RWPE1 (cell line): ENCODE measurements around the gene SH2D1B.

Experiments
- CTCF ChIA-PET: fragments of 350-600 bp; sonication (Branson Sonifier 250); formaldehyde crosslinking; extraction: SDS; loops from one replicate; lab custom pipeline; 2021; lab: Yijun Ruan, JAX
- POLR2A ChIA-PET: fragments of 400-600 bp; formaldehyde crosslinking; extraction: SDS; loops from one replicate; lab custom pipeline; 2020; ENCODE audit warnings: antibody characterized with exemption; ENCODE audit not compliant: low non-redundant PET; lab: Yijun Ruan, JAX
- DNase-seq: peaks from one replicate; pipeline ENCODE4 v3.0.0; 2012; ENCODE audit warnings: low spot score
- H3K27ac ChIP-seq: fragments of 450-650 bp; 2 replicates; pipeline ENCODE4 v1.5.1; 2017
- TF ChIP-seq, protein P1 (sequence below): fragments of 450-650 bp; conservative IDR thresholded peaks from 2 replicates; pipeline ENCODE4 v1.5.1; 2017; ENCODE audit warnings: low read depth, mild to moderate bottlenecking

Gene SH2D1B

DNA sequence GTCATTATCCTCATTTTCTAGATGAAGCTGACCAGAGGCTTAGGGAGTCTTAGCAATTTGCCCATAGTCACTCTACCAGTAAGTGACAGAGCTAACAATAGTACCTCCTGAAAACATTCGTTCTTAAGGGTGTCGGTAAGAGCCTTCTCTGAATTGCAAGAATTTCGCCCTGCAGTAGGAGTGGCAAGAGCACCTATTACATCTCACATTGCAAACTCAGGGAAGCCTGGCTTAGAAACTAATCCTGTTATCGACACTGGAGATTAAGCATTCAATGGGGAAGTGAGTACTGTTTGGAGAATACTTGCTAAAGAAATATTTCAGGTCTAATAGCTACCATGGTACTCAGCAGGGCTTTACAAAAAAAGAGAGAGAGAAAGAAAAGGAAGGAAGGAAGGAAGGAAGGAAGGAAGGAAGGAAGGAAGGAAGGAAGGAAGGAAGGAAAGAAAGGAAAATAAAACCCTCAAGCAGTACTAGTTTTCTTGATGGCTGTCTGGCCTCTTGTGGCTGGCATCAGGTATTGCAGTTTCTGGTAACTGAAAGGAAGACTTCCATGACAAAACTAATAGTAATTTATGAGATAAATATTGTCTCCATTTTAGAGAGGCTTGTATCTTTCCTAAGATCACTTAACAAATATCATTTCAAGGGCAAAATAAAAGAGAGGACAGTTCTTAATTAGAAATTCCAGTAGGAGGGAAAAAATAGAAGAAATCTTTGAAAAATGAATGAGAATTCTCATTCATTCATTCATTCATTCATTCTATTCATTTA is 20.0 kb downstream of the SH2D1B start:
- no peak overlapping the region for H3K27ac ChIP-seq
- TF ChIP-seq, protein P1, sequence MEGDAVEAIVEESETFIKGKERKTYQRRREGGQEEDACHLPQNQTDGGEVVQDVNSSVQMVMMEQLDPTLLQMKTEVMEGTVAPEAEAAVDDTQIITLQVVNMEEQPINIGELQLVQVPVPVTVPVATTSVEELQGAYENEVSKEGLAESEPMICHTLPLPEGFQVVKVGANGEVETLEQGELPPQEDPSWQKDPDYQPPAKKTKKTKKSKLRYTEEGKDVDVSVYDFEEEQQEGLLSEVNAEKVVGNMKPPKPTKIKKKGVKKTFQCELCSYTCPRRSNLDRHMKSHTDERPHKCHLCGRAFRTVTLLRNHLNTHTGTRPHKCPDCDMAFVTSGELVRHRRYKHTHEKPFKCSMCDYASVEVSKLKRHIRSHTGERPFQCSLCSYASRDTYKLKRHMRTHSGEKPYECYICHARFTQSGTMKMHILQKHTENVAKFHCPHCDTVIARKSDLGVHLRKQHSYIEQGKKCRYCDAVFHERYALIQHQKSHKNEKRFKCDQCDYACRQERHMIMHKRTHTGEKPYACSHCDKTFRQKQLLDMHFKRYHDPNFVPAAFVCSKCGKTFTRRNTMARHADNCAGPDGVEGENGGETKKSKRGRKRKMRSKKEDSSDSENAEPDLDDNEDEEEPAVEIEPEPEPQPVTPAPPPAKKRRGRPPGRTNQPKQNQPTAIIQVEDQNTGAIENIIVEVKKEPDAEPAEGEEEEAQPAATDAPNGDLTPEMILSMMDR, result peak; percentile 89
- DNase-seq, result no peak
- CTCF ChIA-PET, result interaction anchor here (0.6 to 2.1 kb wide), 10 partner anchors 8 to 493 kb away, joined by 3 to 12 read pairs (median 4); partner anchors contain the start of gene C1orf226
- POLR2A ChIA-PET, result interaction anchor here (0.6 kb wide), 1 partner anchor 25 kb away, joined by 6 read pairs; no protein-coding TSS in a partner anchor

DNA sequence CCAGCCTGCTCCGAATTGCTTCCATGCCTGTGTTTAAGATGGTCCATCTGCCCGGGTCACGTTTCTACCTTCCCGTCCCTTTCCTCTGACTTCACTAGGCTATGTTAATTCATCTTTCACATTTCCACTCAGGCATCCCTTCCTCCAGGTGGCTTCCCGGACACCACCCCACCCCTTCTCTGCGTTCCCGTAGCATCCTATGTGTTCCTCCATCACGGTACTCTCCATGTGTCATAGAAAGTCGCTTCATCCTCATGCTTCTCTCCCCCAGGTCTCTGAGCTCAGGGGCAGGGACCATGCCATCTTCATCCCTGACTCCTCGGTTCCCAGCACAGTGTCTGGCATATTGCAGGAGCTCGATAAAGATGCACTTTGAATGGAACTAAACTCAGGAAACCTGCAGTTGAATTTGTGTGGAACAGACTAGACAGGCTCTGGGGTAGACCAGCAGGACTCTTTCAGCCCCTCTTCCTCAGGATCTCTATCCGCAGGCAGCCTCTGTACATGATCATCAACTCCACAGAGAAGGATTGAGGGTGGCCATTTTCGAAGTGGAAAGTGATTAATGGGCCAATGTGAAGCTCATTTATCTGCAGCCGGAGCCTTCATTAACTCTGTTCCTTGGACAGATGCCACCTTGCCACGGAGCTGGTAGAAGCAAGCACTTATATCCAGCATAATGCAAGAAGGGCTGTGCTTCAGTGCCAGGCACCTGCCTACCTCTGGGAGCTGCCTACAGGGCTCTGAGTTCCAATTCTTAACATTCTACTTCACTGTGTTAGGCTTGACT is 21.3 kb downstream of the SH2D1B start:
- CTCF ChIA-PET, result interaction anchor here (1.1 to 2.1 kb wide), 5 partner anchors 9 to 334 kb away, joined by 3 to 12 read pairs (median 5); partner anchors contain the start of gene C1orf226
- H3K27ac ChIP-seq, result no peak overlapping the region
- DNase-seq, result no peak
- POLR2A ChIA-PET, result no interaction called here
- TF ChIP-seq, protein P1, result no peak

DNA sequence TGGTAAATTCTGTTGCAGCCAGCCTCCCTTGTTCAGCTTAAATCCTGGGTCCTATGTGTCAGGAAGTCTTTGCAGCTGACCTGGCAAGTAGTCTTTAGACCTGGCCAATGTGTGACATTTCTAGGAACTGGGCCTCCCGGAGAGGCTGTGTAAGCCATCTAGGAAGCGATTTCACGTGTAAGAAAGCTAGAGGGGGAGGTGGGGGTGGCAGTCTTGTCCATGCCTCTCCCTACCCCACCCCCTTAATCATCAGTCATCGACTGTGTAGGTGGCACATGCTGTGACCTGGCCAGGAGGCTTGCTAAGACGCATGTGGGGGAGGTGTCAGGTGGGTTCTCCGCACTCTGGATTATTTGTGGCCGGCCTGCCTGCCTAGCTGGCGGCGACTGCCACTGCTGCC is 22.0 kb downstream of the SH2D1B start:
- peak overlapping the region; percentile 55 for H3K27ac ChIP-seq
- CTCF ChIA-PET, result interaction anchor here (0.7 to 1.7 kb wide), 5 partner anchors 9 to 334 kb away, joined by 3 to 12 read pairs (median 3); no protein-coding TSS in a partner anchor
- POLR2A ChIA-PET, result no interaction called here
- TF ChIP-seq, protein P1, result no peak
- DNase-seq, result no peak

DNA sequence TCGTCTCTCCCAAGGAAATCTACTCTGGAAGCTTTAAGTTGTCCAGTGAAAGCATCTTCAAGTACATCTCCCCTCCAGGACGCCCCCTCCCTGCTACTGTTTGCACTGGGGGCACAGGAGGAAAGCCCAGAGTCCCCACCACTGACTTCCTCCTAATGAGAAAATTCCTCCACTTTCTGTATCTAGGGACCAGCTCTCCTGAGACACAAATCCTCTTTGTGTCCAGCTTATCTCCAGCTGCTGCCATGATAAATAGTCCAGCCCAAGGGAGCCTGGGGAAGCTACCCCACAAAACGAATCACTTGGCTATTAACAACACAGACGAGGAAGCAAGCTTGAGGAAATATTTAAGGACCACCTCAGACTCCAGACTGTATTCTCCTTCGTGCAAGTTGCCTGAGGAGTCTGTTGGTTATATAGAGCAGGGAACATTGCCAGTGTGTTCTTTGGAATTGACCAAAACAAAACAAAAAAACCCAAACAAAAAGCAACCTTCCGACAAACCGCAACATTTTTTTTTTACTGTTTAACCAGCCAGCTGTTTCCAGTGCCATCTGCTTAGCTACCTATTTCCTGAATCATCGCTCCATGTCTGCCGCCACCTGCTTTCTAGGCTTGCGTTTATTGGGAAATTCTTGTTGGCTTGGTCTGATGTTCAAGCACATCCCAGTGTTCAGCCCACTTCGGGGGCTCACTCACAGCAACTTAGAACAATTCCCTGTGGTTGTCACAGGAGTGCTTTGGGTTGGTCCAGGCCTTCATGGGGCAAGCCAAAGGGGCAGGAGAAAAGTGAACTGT is 22.7 kb downstream of the SH2D1B start:
- CTCF ChIA-PET, result interaction anchor here (0.7 to 1.2 kb wide), 4 partner anchors 9 to 333 kb away, joined by 3 read pairs; no protein-coding TSS in a partner anchor
- POLR2A ChIA-PET, result no interaction called here
- TF ChIP-seq, protein P1, result no peak
- DNase-seq, result peak; percentile 63
- peak overlapping the region; percentile 55 for H3K27ac ChIP-seq

DNA sequence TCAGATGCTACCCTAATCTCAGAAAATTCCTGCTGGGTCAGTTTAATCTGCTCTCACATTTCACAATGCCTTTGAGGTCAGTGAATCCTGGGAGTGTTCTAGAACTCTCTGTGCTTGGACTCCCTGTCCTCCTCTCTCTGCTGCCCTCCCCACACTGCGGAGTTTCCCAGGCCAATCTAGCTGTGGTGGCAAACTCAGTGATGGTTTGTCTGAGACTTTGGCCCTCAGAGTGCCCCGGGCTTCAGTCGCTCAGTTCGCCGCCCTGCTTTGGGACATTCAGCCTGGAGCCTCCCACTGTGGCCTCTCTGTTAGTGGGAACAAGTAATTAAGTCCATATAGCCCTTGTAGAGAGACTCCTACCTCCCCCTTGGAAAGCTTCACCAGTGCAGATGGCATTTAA is 23.3 kb downstream of the SH2D1B start:
- H3K27ac ChIP-seq, result peak overlapping the region; percentile 20; the same call in 1 of the 2 replicates
- TF ChIP-seq, protein P1, result no peak
- no peak for DNase-seq
- CTCF ChIA-PET, result interaction anchor here (1.2 kb wide), 1 partner anchor 332 kb away, joined by 3 read pairs; no protein-coding TSS in a partner anchor
- POLR2A ChIA-PET, result no interaction called here
